Inflammatory macrophage treated with lipopolysaccharide for 1 hour (primary cell): ENCODE data around the gene DSG4.
"Not testable (repeated sequence)": the region's sequence is repeated elsewhere in the genome, so short reads cannot be mapped to it uniquely, and the experiment has no call there.

Source experiments
- DNase-seq, 2 donors: peaks; one replicate each; pipeline ENCODE4 v3.0.0-alpha.2; 2020 to 2022

Gene DSG4

GRCh38 chr18:31376477-31376876, at the start of gene DSG4:
DSG4 (plus strand) TSS chr18:31376777; CDS start chr18:31376912, 135 bp downstream.
- no peak for DNase-seq

- DNase-seq, result no peak
Observed at GRCh38 chr18:31329787-31330438, 46.7 kb upstream of the DSG4 start.

DNA sequence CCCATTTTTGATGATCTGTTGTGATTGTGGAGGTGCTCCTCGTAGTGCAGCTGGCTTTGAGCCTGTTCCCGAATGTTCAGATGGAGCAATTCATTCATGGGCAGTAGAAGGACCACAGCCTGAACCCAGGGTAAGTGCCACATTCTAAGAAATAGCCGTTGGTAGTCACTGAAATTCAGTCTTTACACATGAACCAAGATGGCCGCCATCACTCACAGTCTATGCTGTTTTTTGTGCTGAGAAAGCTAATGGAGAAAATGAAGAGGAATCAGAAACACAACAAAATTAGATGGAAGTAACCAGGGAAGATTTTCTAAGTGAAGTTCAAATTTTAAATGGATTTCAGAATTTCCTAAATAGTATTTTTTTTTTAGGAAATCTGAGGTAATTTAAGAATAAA, 33.1 kb upstream of the DSG4 start:
- no peak for DNase-seq

GRCh38 chr18:31353336-31353735, 23.2 kb upstream of the DSG4 start:
- DNase-seq, result not testable (repeated sequence)

DNA sequence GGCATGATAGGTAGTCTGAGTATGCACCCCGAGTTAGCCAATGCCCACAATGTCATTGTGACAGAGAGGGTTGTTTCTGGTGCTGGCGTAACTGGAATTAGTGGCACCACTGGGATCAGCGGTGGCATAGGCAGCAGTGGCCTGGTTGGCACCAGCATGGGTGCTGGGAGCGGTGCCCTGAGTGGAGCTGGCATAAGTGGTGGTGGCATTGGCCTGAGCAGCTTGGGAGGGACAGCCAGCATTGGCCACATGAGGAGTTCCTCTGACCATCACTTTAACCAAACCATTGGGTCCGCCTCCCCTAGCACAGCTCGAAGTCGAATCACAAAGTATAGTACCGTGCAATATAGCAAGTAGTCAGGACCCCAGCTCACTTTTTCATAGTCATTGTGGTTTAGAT, 21.6 kb upstream of the DSG4 start:
- no peak for DNase-seq

DNA sequence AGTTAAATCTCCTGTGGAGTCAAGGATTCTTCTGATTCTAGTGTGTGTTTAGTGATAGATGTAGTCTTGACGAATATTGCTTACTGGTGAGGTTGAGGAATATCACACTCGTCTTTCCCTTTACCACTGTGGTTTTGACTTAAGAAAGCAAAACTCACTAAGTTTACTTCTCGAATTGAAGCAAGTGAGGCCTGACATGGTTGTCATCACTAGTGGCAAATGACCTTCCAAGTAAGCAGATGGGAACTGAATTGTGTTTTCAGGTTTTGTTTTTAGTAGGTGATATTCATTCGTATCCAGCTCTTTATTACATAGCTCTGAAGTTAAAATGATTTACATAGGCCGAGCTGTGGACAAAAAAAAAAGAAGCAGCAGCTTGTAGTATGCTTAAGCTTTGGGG, 20.6 kb upstream of the DSG4 start:
- DNase-seq, result no peak

- no peak for DNase-seq
Observed at GRCh38 chr18:31364190-31364589, 12.4 kb upstream of the DSG4 start.

DNA sequence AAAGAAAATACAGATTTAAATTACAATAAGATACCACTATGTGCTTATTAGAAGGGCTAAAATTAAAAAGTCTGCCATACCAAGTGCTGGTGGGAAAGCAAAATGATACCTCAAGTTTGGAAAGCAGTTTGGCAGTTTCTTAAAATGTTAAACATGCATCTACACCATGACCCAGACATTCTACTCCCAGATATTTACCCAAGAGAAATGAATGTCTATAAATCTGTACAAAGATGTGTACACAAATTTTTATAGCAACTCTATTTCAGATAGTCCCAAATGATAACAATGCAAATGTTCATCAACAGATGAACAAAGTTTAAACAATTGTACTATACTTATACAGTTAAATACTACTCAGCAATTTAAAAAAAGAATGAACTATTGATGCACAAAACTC, 7.1 kb upstream of the DSG4 start:
- DNase-seq, result no peak

GRCh38 chr18:31371989-31372388, 4.6 kb upstream of the DSG4 start:
- DNase-seq, result no peak

DNA sequence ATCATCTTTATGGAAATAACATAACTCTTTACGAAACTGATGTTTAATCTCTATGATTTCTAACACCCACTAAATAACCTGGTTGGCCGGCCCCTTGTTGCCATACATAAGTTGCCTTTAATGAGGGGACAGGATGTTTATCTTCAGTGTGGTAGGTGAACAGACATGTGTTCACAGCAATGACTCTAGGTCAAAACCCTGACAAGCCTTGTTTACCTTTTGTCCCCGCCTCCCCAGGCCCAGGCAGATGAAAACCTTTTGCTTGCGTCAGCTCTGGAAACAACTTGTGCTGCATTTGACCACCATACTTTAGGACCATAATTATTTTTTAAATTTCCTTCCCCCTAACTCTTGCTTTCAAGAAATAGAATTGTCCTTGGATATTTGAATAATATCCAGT, 2.9 kb upstream of the DSG4 start:
- no peak for DNase-seq

DNA sequence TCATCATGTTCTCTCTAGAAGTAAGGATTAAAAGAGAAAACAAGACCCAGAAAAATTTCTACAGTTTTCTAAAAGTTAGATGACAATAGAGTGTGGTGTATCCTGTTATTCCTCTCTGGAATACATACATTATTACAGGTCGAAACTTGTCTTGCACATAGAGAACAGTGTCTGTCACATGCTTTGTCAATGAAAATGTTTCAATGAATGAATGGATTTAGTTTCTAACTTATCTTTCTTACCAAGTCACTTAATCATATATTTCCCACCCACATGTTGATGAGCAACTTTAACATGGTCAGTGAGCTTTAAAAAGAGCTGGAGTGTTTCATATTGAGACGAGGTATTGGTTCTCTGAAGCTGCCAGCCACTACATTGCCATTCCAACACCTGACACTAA, 4.3 kb downstream of the DSG4 start:
- no peak for DNase-seq

DNA sequence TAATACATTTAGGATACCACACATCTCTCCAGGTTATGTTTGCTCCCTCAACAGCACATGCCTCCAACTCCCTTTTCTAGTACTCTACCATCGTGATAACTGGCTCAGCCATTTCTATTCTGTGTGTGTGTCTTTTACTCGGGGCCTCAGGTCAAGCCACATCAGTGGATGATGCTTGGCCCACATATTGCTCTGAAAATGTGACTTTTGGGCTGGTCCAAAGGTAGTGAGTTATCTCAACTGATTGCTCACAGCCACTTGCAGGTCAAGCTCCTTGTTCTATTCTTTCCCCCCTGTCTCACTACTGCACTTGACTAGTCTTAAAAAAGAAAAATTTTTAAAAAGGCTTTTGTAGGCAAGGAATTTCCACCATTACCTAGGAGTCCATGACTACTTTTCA, 5.5 kb downstream of the DSG4 start:
- no peak for DNase-seq

DNA sequence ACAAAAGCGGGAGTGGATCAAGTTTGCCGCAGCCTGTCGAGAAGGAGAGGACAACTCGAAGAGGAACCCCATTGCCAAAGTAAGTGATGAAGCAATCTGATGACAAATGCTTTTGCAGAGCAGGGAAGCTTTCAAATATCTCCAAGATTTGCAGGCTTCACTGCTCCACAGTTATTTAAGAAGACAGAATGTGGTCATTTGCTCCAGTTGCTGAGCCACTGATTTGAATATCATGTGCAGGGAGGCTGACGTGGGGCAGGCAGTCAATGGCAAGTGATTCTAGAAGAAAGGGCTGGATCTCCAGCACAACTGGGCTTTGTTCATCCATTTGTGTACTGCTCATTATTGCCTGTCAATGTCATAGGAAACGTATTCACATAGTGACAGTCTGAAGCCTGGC, 10.2 kb downstream of the DSG4 start:
- DNase-seq, result no peak

DNA sequence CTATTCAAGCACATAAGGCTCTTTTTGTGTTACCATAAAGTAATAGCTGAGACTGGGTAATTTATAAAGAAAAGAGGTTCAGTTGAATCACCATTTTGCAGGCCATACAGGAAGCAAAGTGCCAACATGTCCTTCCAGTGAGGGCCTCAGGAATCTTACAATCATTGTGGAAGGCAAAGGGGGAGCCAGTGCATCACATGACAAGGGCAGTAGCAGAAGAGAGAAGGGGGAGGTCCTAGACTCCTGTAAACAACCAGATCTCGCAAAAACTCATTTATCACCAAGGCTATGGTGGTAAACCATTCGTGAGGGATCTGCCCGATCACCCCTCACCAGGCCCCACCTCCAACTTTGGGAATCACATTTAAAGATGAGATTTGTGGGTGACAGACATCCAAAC, 16.7 kb downstream of the DSG4 start:
- DNase-seq, result no peak

GRCh38 chr18:31396796-31397612, 20.4 kb downstream of the DSG4 start:
- DNase-seq, result no peak

DNA sequence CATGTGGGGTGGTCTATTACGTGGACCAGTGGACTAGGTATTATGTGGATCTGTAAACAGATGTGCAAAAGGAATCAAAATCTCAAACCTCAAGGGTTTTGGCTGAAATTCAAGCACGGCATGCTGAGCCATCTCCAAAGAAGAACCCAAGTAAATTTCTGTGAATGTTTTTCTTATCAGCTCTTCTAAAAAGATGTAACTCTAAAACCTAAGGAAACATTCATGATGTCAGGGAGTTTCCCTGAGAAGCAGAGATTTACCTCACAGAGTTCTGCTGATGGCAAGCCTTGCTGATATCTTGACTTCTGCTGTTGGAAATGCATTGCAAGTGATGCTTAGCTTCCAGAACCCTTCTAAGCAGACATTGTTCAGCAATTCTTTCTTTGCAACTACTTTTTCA, 21.6 kb downstream of the DSG4 start:
- no peak for DNase-seq

DNA sequence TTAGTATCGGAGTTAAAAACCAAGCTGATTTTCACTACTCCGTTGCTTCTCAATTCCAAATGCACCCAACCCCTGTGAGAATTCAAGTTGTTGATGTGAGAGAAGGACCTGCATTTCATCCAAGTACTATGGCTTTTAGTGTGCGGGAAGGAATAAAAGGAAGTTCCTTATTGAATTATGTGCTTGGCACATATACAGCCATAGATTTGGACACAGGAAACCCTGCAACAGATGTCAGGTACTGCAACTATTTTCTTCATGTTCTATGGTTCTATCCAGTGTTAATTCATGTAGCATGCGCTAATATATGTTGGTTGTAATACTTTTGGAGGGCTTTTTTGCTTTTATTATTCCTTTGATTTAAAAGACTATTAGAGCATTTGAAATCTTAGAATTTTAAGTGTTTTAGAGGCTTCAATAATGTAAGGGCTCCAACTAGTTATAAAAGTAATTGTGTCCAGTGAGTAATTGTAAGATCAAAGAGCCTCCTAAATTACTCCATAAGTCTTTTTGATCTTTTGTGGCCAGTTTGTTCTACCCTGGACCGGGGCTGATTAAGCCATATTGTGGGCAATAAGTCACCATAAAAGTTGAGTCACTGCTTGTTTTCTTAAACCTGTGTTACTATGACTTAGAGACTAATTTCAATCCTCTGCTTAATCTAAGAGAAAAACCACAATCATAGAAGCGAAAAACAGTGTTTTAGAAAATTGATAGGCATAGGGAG, 22.9 kb downstream of the DSG4 start:
- no peak for DNase-seq

GRCh38 chr18:31401156-31402025, 24.8 kb downstream of the DSG4 start:
- no peak for DNase-seq

DNA sequence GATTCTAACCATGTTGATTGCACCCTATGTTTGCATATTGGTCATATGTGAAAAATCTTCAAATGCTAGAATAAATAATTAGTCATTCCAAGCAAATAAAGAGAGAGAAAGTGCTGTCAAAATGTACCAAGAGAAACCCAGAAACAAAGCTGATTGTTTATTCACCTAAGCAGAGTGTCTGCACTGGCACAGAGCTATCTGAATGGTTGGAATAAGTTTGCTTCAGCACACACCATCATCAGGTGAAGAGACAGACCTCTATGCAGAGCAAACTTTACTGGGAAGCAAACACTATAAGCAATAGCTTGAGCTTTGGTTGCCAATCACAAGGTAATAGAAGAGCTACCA, 25.4 kb downstream of the DSG4 start:
- no peak for DNase-seq

DNA sequence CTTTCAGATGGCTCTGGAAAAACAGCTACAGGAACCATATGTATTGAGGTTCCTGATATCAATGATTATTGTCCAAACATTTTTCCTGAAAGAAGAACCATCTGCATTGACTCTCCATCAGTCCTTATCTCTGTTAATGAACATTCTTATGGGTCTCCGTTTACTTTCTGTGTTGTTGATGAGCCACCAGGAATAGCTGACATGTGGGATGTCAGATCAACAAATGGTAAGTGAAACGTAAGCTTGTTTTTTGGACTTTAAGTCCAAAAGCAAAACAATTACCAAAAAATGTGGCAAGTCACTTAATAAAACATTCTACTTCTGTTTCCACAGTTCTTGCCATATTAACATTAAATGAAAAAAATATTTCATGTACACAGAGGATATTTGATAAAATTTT, 26.8 kb downstream of the DSG4 start:
- DNase-seq, result no peak

DNA sequence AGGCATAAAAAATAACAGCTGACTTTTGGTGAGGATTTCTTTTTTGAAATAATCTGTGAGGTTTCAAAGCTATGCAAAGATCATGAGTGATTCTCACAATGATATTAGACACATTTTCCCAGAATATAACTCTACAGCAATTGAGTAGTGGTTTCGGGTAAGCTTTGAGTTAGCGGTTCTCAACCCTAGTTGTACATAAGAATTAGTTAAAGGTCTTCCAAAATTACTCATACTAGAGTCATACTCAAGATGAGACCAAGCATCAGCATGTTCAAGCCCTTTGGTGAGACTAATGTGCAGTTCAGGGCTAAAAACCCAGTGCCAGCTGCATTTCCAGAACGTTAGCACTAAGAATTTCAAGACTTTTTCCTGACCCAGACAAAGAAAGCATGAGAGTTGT, 31.1 kb downstream of the DSG4 start:
- DNase-seq, result no peak

- DNase-seq, result no peak
Observed at GRCh38 chr18:31409276-31409675, 32.7 kb downstream of the DSG4 start.
